ENCODE measurements around the gene MAP3K2.

Gene MAP3K2

GRCh38 chr2:127330753-127331152, 57.0 kb downstream of the MAP3K2 start:
- H3K4me3 ChIP-seq (ENCODE audit: low read length, poor library complexity, severe bottlenecking): no peak overlapping the region
- peaks cover 76% of the 10 kb centered on the region for H3K36me3 ChIP-seq (ENCODE audit: insufficient read depth, low read length)
- H4K20me1 ChIP-seq (ENCODE audit: insufficient read depth, low read length, poor library complexity, severe bottlenecking): no peaks in the 10 kb centered on the region
- no peak for TF ChIP-seq EZH2phosphoT487 (IDR thresholded peaks at IDR 0.05; ENCODE audit: borderline replicate concordance)
- TF ChIP-seq CTCF (conservative IDR thresholded peaks at IDR 0.05; ENCODE audit: low read length): no peak
- no peak overlapping the region for H3K9ac ChIP-seq (ENCODE audit: low read depth, low read length, poor library complexity, severe bottlenecking)
- no peaks in the 10 kb centered on the region for H3K9me2 ChIP-seq (replicated peaks; ENCODE audit: low read depth, low read length)
- no peak overlapping the region for H2AFZ ChIP-seq (ENCODE audit: low read length)
- H3K27me3 ChIP-seq (ENCODE audit: insufficient read depth, low read length, poor library complexity, severe bottlenecking): no peaks in the 10 kb centered on the region
- H3K4me1 ChIP-seq (ENCODE audit: insufficient read depth, low read length, poor library complexity, severe bottlenecking): no peaks in the 10 kb centered on the region
- H3K4me2 ChIP-seq (ENCODE audit: low read depth, low read length, poor library complexity, severe bottlenecking): no peak overlapping the region
- H3F3A ChIP-seq (ENCODE audit: low read depth): no peaks in the 10 kb centered on the region
- H3K9me3 ChIP-seq (ENCODE audit: insufficient read depth, low read depth, low read length): no peaks in the 10 kb centered on the region
- H3K79me2 ChIP-seq (ENCODE audit: insufficient read depth, low read length): no peaks in the 10 kb centered on the region

- no peak overlapping the region for H3K9ac ChIP-seq (ENCODE audit: low read depth, low read length, poor library complexity, severe bottlenecking)
- TF ChIP-seq EZH2phosphoT487 (IDR thresholded peaks at IDR 0.05; ENCODE audit: borderline replicate concordance) (no peak), CTCF (conservative IDR thresholded peaks at IDR 0.05; ENCODE audit: low read length) (no peak)
- H3F3A ChIP-seq (ENCODE audit: low read depth): no peaks in the 10 kb centered on the region
- H3K27me3 ChIP-seq (ENCODE audit: insufficient read depth, low read length, poor library complexity, severe bottlenecking): no peaks in the 10 kb centered on the region
- H3K4me3 ChIP-seq (ENCODE audit: low read length, poor library complexity, severe bottlenecking): no peak overlapping the region
- H3K4me1 ChIP-seq (ENCODE audit: insufficient read depth, low read length, poor library complexity, severe bottlenecking): no peaks in the 10 kb centered on the region
- H3K36me3 ChIP-seq (ENCODE audit: insufficient read depth, low read length): peaks cover 67% of the 10 kb centered on the region
- no peaks in the 10 kb centered on the region for H3K79me2 ChIP-seq (ENCODE audit: insufficient read depth, low read length)
- no peak overlapping the region for H2AFZ ChIP-seq (ENCODE audit: low read length)
- no peak overlapping the region for H3K4me2 ChIP-seq (ENCODE audit: low read depth, low read length, poor library complexity, severe bottlenecking)
- no peaks in the 10 kb centered on the region for H3K9me3 ChIP-seq (ENCODE audit: insufficient read depth, low read depth, low read length)
- H3K9me2 ChIP-seq (replicated peaks; ENCODE audit: low read depth, low read length): no peaks in the 10 kb centered on the region
- no peaks in the 10 kb centered on the region for H4K20me1 ChIP-seq (ENCODE audit: insufficient read depth, low read length, poor library complexity, severe bottlenecking)
Observed at GRCh38 chr2:127326289-127326945, 61.4 kb downstream of the MAP3K2 start.

GRCh38 chr2:127324635-127325034, 63.1 kb downstream of the MAP3K2 start:
- Histone ChIP-seq H3K9me2 (replicated peaks; ENCODE audit: low read depth, low read length) (no peaks in the 10 kb centered on the region), H3K79me2 (ENCODE audit: insufficient read depth, low read length) (no peaks in the 10 kb centered on the region), H3K9ac (ENCODE audit: low read depth, low read length, poor library complexity, severe bottlenecking) (no peak overlapping the region), H3K4me2 (ENCODE audit: low read depth, low read length, poor library complexity, severe bottlenecking) (no peak overlapping the region), H3K27me3 (ENCODE audit: insufficient read depth, low read length, poor library complexity, severe bottlenecking) (no peaks in the 10 kb centered on the region), H3K9me3 (ENCODE audit: insufficient read depth, low read depth, low read length) (peaks cover 4% of the 10 kb centered on the region; the same call in 1 of the 2 replicates), H4K20me1 (ENCODE audit: insufficient read depth, low read length, poor library complexity, severe bottlenecking) (no peaks in the 10 kb centered on the region), H3F3A (ENCODE audit: low read depth) (no peaks in the 10 kb centered on the region), H3K36me3 (ENCODE audit: insufficient read depth, low read length) (peaks cover 71% of the 10 kb centered on the region), H2AFZ (ENCODE audit: low read length) (no peak overlapping the region), H3K4me1 (ENCODE audit: insufficient read depth, low read length, poor library complexity, severe bottlenecking) (no peaks in the 10 kb centered on the region), H3K4me3 (ENCODE audit: low read length, poor library complexity, severe bottlenecking) (no peak overlapping the region)
- TF ChIP-seq CTCF (conservative IDR thresholded peaks at IDR 0.05; ENCODE audit: low read length) (peak; percentile 61), EZH2phosphoT487 (IDR thresholded peaks at IDR 0.05; ENCODE audit: borderline replicate concordance) (no peak)

All from Loucy (cell line).